ENCODE data around the gene ARMC9. TPM values are rescaled to one million over a fixed set of nuclear protein-coding genes. Genes with fewer than 3 reads are reported as not detected.
"Not testable (repeated sequence)": the region's sequence is repeated elsewhere in the genome, so short reads cannot be mapped to it uniquely, and the experiment has no call there.

Gene ARMC9
- total RNA-seq, 2 donors from 2014 or later = 2.0 to 4.0 TPM

DNA sequence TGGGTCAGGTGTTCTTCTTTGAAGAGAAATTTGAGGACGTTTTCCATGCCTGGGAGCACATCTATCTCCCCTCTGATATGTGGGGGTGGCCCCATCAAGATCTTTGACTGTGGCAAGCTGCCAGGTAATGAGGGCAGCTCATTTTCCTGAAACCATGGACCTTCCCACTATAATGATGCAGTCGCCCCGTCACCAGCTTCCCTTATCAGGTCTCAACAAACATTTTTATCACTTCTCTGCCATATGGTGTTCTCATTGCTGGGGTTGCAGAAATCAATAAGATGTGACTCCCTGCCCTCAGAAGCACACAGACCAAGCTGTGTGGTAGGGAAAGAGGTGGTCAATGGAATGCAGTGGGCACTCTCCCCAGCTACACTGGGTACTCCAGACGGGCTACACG is 148.7 kb downstream of the ARMC9 start:
- DNase-seq (ENCODE audit: low spot score in 2 of 2) (no peak), ATAC-seq (no peak)
- no peak overlapping the region for H3K27ac Mint-ChIP-seq
- H3K36me3 Mint-ChIP-seq = no peaks in the 10 kb centered on the region
- no peaks in the 10 kb centered on the region for H3K9me3 Mint-ChIP-seq

DNA sequence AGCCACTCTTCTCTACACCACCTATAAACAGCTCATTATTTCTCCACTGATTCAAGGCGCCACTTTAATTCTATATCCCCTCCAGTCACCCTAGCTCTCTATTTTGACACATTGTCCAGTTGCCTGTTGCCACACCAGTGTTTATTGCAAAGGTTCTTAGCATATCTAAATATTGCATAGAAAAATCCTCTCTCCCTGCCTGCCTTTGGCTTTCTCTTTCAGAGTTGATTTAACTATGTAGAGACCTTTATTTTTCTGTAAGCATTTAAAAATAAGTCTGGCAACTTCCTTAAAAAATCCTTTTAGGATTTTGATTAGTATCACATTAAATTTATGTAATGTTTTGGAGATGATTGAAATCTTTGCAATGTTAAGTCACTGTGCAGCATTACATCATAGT is 149.2 kb downstream of the ARMC9 start:
- ATAC-seq = no peak
- DNase-seq (ENCODE audit: low spot score in 2 of 2) = no peak

DNA sequence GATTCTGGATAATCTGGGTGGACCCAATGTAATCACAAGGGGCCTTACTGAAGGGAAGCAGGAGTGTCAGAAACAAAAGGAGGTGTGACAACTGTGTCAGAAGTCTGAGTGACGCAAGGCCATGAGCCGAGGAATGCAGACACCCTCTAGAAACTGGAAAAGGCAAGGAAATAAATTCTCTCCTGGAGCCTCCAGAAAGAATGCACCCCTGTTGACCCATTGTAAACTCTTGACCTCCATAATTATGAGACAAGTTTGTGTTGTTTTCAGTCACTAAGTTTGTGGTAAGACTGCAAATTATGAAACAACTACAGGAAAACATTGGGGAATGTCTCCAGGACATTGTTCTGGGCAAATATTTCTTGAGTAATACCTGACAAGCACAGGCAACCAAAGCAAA is 149.7 kb downstream of the ARMC9 start:
- DNase-seq (ENCODE audit: low spot score in 2 of 2) (no peak), ATAC-seq (no peak)
- Mint-ChIP-seq H3K27ac (no peak overlapping the region), H3K9me3 (no peaks in the 10 kb centered on the region), H3K36me3 (no peaks in the 10 kb centered on the region)

More for the DNA sequence above, 149.2 kb downstream of the ARMC9 start:
- H3K36me3 Mint-ChIP-seq = no peaks in the 10 kb centered on the region
- no peak overlapping the region for H3K27ac Mint-ChIP-seq
- no peaks in the 10 kb centered on the region for H3K9me3 Mint-ChIP-seq

DNA sequence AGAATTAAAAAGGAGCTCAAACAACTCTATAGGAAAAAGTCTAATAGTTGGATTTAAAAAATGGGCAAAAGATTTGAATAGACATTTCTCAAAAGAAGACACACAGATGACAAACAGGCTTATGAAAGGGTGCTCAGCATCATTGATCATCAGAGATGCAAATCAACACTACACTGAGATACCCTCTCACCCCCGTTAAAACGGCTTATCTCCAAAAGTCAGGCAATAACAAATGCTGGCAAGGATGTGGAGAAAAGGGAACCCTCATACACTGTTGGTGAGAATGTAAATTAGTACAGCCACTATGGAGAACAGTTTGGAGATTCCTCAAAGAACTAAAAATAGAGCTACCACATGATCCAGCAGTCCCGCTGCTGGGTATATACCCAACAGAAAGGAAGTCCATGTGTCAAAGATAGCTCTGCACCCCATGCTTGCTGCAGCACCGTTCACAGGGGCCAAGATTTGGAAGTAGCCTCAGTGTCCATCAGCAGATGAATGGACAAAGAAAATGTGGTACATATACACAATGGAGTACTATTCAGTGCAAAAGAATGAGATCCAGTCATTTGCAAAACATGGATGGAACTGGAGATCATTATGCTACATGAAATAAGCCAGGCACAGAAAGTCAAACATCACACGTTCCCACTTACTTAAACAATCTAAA is 150.4 kb downstream of the ARMC9 start:
- H3K27ac Mint-ChIP-seq = no peak overlapping the region
- ATAC-seq (no peak), DNase-seq (ENCODE audit: low spot score in 2 of 2) (no peak)
- no peaks in the 10 kb centered on the region for H3K9me3 Mint-ChIP-seq
- H3K36me3 Mint-ChIP-seq = no peaks in the 10 kb centered on the region

DNA sequence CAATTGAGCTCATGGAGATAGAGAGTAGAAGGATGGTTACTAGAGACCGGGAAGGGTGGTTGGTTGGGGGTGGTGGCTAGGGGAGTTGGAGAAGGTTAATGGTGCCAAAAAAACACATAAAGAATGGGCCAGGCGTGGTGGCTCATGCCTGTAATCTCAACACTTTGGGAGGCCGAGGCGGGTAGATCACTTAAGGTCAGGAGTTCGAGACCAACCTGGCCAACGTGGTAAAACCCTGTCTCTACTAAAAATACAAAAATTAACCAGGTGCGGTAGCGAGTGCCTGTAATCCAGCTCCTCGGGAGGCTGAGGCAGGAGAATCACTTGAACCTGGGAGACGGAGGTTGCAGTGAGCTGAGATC is 150.9 kb downstream of the ARMC9 start:
- H3K36me3 Mint-ChIP-seq; DNase-seq (ENCODE audit: low spot score in 2 of 2); H3K9me3 Mint-ChIP-seq; ATAC-seq; H3K27ac Mint-ChIP-seq: not testable (repeated sequence)

DNA sequence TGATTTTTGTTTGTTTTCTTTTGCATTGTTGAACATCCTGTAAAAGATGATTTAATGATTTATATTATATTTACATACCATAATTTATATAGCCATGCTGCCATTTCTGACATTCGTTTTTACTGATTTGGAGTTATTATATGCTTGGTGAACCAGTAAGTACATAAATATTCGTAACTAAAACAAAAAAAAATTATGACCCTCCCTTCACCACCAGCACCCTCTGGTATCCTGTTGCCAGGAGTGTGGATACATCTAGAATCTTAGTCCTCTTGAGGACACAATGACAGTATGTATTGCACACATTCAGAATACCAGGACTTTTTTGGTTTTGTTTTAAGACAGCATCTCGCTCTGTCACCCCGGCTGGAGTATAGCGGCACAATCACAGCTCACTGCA is 153.2 kb downstream of the ARMC9 start:
- no peak for ATAC-seq
- Mint-ChIP-seq H3K9me3 (no peaks in the 10 kb centered on the region), H3K27ac (no peak overlapping the region), H3K36me3 (no peaks in the 10 kb centered on the region)
- no peak for DNase-seq (ENCODE audit: low spot score in 2 of 2)

DNA sequence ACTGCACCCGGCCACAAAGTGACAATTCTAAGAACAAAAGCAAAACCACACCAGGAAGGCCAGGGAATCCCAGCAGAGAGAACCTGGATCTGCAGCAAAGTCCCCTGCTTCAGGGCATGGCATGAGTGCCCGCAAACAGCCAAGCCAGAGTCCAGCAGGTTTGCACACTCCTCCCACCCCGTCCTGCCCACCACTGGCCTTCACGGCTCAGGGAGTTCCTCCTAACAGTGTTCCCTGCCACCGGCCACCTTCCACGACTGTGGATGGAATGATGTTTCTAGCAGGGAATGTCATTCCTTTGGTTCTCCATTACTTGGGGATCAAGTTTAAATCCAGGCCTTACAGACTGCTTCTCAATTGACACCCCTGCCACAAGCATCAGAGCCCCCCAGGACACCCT is 155.0 kb downstream of the ARMC9 start:
- Mint-ChIP-seq H3K9me3 (no peaks in the 10 kb centered on the region), H3K36me3 (no peaks in the 10 kb centered on the region), H3K27ac (no peak overlapping the region)
- DNase-seq (ENCODE audit: low spot score in 2 of 2) (no peak), ATAC-seq (no peak)

DNA sequence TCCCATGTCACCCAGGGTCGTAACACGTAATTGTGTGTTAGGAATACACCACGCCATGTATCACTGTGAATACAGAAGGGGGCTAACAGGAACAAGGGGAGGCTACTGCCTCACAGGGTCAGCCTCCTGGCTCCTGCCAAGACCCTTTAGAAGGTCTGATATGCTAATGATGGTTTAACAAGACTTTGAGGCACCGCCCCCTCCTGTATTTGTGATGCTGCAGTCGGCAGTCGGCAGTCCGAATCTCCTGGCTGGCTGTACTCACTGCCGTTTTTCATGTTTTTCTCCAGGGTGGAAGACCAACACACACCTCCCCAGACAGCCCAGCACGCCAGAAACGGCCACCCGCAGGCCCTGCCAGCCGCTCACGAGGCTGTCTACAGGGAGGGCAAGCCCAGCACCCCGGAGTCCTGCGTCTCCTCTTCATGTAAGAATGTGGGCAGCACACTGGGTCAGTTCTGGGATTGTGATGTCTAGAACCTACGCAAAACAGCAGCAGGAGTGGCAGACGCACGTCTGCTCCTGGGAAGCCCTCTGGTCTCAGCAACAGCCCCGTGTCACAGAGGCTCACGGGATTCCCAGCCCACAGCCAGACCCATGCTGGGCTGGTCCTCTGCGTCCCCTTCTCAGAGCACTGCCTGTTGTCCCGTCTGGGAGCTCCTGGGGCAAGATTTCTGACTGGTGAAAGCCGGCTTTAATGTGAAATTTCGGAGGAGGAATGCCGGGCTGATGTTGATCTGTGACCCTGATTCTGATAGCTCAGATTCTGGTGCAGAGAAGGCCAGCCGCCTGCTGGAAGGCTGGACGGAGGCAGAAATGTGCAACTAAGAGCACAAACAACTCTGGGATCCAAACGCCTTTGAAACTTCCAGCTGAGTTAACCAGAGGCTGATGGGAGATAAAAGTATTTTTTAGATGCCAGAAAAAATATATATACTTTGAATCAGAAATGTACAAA is 157.4 kb downstream of the ARMC9 start:
- H3K9me3 Mint-ChIP-seq = no peaks in the 10 kb centered on the region
- no peak for ATAC-seq
- no peaks in the 10 kb centered on the region for H3K36me3 Mint-ChIP-seq
- H3K27ac Mint-ChIP-seq = no peak overlapping the region
- no peak for DNase-seq (ENCODE audit: low spot score in 2 of 2)

DNA sequence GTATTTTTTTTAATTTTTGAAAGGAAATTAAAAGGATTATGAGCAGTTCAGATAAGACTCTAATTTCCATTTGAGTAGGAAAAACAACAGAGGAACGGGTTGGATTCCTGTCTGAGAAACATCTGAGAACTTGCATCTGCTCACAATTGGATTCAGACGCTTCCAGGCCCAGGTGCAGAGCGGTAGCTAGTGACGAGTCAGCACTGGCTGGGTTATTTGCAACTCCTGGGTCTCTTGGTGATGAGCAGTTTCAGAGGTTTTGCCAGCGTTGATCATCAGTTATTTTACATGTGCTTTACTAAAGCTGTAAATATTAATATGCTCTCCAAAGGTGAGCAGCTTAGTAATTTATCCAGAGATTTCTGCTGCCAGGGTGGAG is 158.0 kb downstream of the ARMC9 start:
- Mint-ChIP-seq H3K27ac (no peak overlapping the region), H3K36me3 (no peaks in the 10 kb centered on the region), H3K9me3 (no peaks in the 10 kb centered on the region)
- ATAC-seq (no peak), DNase-seq (ENCODE audit: low spot score in 2 of 2) (no peak)

DNA sequence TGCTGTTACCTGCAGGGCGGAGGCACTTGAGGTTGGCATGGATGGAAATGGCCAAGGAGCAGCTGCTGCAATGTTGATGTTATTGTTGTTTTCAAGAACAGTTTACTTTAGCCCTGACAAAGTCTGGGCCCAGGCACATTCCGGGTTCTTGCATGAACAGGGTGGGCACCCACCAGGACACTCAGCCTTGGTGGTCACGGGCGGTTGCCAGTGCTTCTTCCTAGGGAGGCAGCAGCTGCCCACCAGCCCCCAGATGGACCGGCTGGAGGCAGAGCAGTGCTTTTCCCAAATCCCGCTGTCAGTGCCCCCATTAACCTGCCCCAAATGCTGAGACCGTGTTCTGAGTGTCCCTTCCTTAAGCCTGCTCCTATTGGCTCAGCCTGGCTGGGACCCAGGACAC is 158.6 kb downstream of the ARMC9 start:
- no peak for ATAC-seq
- H3K9me3 Mint-ChIP-seq = no peaks in the 10 kb centered on the region
- DNase-seq (ENCODE audit: low spot score in 2 of 2) = no peak
- no peak overlapping the region for H3K27ac Mint-ChIP-seq
- H3K36me3 Mint-ChIP-seq = no peaks in the 10 kb centered on the region

DNA sequence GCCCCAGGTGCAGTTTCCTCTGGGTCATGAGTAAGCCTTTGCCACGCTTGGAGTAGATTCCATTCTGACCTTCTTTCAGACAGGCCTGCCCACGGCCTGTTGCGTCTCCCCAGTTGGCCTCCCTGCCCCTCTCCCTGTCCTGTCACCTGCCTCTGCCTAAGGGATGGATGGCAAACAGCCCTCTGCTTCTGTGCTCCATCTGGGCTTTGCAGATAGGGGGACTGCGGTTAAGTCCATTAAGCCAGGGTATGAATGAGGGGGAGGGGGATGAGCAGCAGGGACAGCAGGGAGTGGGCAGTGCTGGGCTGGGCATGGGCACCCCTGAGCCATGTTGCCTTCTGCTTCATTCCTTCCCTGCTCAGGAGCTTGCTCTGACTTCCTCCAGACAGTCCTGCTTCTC is 159.5 kb downstream of the ARMC9 start:
- H3K36me3 Mint-ChIP-seq = no peaks in the 10 kb centered on the region
- DNase-seq (ENCODE audit: low spot score in 2 of 2) (no peak), ATAC-seq (no peak)
- H3K9me3 Mint-ChIP-seq = no peaks in the 10 kb centered on the region
- H3K27ac Mint-ChIP-seq = no peak overlapping the region

DNA sequence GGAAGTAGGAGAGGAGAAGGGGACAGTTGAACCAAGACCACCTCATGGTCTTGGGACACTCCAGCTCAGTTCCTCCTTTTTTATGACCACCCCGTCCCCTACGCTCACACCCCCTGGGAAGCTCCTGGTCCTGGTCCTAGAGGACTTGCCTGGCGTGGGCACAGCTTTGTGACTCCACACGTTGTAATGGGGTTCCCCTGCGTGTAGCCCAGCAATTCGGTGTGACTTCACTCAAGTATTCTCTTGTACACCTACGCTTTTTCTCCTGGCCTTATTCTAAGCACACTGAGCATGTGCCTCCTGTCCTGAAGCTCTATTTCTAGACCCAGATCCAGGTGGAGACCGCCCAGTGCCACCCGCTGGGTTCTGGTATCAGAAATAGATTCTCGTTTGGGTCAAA is 161.0 kb downstream of the ARMC9 start:
- ATAC-seq (no peak), DNase-seq (ENCODE audit: low spot score in 2 of 2) (no peak)
- no peaks in the 10 kb centered on the region for H3K36me3 Mint-ChIP-seq
- no peak overlapping the region for H3K27ac Mint-ChIP-seq
- no peaks in the 10 kb centered on the region for H3K9me3 Mint-ChIP-seq

DNA sequence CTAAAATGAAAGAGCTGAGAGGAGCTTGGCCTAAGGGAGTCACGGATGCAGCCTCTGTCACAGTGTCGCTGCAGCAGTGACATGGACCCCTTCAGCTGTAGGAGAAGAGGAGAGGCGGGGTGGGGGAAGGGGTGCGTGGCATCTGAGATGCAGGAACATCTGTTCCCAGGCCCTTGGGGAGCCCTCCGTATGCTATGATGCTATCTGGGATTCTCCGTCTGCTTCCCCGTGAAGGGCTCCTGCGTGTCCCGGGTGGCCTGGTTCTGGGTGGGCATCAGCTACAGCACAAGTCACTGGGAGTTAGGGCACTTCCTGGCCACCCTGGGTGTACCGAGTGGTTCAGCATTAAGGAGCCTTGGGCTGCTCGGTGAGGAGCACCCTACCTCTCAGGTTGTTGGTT is 161.5 kb downstream of the ARMC9 start:
- ATAC-seq (no peak), DNase-seq (ENCODE audit: low spot score in 2 of 2) (no peak)
- H3K27ac Mint-ChIP-seq = no peak overlapping the region

DNA sequence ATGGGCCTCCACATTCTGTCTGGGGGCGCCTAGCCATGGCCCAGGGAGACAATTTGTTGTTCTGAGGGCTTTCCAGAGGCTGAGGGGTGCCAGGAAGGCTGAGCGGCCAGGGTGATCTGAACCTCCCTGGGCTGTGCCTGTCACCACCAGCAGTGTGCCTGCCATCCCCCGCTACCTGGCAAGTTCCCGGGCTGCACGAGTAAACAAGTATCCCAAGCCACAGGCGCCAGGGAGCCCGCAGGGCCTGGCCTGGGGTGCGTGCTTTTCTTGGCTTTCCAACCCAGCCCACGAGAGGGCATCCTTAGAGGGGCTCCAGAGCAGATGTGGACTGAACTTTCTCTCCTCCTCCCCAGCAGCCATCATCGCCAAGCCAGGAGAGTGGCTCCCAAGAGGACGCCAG is 162.0 kb downstream of the ARMC9 start:
- no peak overlapping the region for H3K27ac Mint-ChIP-seq
- no peak for ATAC-seq
- H3K36me3 Mint-ChIP-seq = no peaks in the 10 kb centered on the region

More for the DNA sequence above, 161.5 kb downstream of the ARMC9 start:
- H3K9me3 Mint-ChIP-seq = no peaks in the 10 kb centered on the region
- H3K36me3 Mint-ChIP-seq = no peaks in the 10 kb centered on the region

DNA sequence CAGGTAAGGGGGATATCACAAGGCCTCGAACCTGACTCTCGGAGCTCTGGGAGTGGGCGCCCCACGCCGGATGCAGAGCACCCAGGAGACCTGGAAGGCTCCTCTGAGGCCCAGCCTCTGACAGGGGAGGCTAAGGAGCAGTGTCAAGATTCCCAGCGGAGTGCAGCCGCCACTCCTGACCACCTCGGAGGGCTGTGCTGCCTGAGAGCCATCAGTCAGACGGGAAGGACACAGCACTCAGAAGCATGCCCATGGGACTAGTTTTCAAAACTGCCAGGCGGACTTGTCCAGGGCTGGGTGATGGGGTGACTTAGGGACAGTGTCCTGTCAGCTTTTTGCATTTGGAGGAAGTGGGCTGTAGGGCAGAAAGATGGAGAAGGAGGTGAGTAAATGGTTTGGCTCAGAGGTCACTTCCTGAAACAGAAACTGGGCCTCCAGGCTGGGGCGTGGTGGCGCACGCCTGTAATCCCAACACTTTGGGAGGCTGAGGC is 162.5 kb downstream of the ARMC9 start:
- DNase-seq (ENCODE audit: low spot score in 2 of 2) (no peak), ATAC-seq (no peak)
- Mint-ChIP-seq H3K9me3 (no peaks in the 10 kb centered on the region), H3K27ac (no peak overlapping the region), H3K36me3 (no peaks in the 10 kb centered on the region)

More for the DNA sequence above, 162.0 kb downstream of the ARMC9 start:
- no peaks in the 10 kb centered on the region for H3K9me3 Mint-ChIP-seq
- no peak for DNase-seq (ENCODE audit: low spot score in 2 of 2)

DNA sequence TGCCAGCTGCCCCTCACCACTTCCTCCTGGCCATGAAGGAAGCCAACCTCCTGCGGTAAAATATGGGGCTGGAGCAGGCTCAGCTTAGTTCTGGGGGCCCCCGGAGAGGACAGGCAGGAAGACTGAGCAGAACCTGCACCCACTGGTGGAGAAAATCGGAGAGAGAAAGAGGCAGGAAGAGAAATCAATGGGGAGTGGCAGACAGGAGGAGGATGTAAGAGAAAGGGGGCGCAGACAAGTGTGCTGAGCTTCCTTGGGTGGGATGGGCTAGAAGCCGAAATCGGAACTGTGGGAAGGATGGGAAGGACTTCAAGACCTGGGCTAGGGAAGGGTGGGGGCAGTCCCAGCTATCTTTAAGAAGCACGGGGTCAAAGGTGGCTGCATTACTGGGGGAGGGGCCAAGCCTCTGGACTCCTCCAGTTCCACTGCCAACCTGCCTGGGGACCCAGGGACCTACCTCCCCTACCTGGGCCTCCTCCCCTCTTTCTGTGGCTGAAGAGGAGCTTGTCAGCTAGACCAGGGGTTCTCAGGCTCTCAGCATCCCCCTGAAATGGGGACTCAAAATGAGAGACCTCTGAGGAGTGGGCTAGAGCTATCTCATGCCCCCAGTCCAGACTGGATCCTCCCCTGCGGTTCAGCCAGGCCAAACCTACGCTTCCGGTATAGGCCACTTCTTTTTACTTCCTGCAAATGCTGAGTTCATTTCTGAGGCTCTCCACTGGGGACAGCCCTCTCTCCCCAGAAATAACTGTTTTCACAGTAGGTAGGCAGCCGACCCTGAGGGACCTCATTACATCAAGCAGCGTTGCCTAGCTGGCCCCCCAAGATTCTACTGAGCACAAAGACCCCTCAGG is 163.5 kb downstream of the ARMC9 start:
- peak overlapping the region; percentile 27 to 52 for H3K27ac Mint-ChIP-seq
- H3K9me3 Mint-ChIP-seq = no peaks in the 10 kb centered on the region
- ATAC-seq = peak; percentile 61 to 72
- H3K36me3 Mint-ChIP-seq = no peaks in the 10 kb centered on the region
- peak in 1 of 2 donors; percentile 14 for DNase-seq (ENCODE audit: low spot score in 2 of 2)

All from activated naive CD4-positive, alpha-beta T cell treated with anti-CD3 and anti-CD28 coated beads, Interleukin-2, amount 50 U/mL, for 72 hours (primary cell).